HG03025 (cell line): ENCODE results near the gene OPRL1.

Experiments used
- ATAC-seq: cut with Tn5 transposase; IDR thresholded peaks from one replicate; pipeline ENCODE4 v1.9.1; 2021; ENCODE audit warnings: mild to moderate bottlenecking, moderate library complexity; ENCODE audit not compliant: unreplicated experiment, low FRiP score

Gene OPRL1

GRCh38 chr20:64041781-64042053, 38.2 kb upstream of the OPRL1 start:
- ATAC-seq = no peak

DNA sequence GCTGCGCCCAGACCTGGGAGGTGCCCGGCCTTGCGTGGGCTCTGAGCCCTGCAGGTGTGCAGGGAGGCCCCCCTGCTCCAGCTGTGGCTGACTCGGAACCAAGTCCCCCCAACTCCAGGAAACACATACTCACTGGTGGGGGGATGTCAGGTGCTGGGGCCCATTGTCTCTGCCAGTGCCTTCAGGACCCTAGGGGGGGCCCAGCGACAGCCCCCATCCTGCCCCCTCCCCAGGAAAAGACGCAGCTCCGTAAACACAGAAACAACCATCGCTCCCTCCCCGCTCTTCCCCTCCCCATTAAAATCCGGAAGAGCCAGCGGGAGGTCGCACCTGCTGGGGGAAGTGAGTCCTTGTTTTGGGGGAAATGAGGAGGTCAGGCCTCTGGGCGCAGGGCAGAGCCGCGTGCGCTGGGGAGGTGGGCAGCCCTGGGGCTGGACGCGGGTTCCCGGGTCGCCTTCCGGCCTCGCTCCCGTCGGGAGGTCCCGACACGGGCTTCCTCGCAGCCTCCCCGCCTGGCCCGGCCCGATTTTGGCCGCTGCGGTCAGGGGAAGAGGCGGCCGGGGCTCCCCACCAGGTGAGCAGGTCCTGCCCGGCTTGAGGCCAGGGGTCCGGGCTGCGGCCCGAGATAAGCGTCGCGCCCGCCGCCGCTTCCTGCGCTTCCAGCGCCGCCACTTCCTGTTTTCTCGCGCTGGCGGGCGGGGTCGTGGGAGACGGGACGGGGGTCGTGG, 37.7 kb upstream of the OPRL1 start:
- ATAC-seq = no peak

DNA sequence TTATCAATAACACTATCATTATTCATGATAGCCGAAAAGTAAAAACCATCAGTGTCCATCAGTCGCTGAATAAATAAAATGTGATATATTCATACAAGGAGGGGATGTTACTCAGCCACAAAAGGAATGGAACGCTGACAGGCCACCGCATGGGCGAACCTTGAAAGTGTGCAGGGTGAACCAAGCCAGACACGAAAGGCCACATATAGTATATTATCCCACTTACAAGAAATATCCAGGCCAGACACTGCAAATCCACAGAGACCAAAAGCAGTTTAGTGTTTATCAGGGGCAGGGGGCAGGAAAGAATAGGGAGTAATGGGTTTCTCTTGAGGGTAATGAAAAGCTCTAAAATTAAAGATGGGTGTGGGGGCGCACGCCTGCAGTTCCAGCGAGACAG, 36.1 kb upstream of the OPRL1 start:
- ATAC-seq = no peak

DNA sequence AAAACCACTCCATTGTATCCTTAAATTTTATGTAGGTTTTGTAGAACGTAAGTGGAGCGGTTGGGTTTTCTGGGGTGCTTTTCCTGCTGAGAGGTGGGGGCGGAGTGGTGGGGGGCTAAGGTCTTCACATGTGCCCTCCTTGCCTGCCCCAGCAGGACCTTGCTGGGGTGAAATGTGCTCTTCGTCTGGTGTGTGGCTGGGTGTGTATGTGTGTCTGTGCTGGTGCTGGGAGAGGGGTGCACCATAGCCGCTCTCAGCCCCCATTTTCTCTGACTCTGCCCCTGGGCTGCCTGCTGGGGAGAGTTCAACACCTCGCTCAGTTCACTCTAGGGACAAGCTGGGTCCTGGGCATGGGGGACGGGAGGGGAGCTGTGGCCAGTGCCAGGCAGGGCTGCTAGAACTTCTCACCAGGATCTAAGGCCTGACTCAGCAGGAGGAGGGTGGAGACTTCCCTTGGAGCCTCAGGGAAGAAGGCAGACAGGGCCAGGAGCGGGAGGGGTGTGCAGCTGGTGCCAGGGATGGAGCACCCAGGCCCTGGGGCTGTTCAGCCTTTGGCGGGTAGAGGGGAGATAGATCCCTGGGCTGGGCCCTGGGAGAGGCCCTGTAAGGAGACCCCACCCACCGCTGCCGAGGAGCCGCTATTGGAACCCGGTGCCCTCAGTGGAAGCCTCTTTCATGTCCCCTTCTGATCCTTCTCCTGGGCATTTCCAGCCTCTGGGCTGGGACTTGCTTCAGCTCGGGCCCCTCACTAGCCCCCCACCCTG, 35.2 kb upstream of the OPRL1 start:
- no peak for ATAC-seq

- ATAC-seq = no peak
Measured at GRCh38 chr20:64045346-64046011, 34.4 kb upstream of the OPRL1 start.

GRCh38 chr20:64047046-64047389, 32.9 kb upstream of the OPRL1 start:
- no peak for ATAC-seq

DNA sequence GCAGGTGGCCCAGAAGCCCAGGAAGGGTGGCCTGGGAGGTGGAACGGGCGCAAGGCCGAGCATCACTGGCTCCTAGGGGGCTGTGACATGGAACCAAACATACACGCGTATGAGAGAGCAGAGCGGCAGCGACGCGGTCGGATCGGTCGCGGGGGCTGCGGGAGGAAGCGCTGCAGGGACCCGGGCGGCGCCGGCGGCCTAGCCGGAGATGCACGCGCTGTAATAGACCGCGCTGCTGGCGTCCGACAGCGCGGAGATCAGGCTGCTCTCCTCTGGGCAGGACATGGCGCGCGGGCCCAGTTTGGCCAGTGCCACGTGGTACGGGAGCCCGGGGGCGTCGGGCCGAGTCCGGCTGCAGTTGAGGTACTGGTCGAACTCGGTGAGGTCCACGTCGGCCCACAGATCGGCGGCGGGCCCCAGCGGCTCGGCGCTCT, 31.9 kb upstream of the OPRL1 start:
- no peak for ATAC-seq

- ATAC-seq = no peak
Measured at GRCh38 chr20:64048402-64049044, 31.4 kb upstream of the OPRL1 start.

DNA sequence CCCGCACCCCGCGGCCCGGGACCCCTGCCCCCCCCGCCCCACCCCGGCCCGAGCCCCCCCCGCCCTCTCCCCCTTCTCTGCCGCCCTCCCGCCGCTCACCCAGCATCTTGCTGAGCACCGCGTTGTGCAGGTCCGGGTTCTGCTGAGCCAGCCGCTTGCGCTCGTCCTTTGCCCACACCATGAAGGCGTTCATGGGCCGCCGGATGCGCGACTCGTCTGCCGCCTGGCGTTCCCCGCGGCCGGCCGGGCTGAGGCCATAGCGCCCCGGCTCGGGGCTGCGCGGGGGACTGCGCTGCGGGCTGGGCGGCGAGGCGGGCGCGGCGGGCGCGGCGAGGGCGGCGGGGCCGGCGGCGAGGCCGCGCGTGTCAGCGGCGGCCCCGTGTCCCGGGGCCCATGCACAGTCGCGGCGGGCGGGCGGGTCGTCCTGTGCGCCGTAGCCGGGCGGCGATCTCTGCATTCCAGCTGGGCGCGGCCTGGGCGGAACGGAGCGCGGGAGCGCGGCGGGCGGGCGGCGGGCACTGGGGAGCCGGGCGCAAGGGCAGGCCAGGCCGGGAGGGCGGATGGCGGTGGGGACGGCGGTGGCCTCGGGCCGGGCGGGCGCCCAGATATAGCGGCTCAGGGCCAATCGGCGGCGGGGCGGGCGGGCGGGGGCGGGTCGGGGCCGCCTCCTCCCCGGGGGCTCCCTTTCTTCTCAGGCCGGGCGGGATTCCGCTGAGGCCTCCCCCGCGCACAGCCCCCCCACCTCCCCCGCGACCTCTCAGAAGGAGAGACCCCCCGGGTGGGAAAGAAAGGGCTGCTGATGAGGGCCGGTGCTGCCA, 30.6 kb upstream of the OPRL1 start, which contains the start of gene SOX18:
TSS of gene SOX18 (minus strand) at position 580 of the 818 bp plus-strand sequence. CDS start at position 457, 123 bp downstream.
- ATAC-seq = no peak

DNA sequence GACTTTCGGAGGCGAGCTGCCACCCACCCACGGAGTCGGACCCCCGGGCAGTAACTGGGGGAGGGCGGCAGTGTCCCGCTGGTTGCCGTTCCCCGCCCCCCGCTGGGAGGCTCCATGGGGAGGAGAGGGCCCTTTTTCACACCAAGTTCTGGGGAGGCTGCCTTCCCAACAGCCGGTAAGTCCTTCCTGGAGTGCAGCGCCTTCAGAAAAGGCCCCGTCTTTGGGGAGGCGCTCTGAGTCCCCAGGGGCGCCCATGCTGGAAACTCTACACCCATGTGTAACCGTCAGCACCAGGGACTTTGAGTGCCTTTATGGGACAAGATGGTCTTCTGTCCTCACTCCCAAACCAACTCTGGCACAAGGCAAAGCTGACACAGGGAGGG, 30.0 kb upstream of the OPRL1 start:
- no peak for ATAC-seq

- no peak for ATAC-seq
Measured at GRCh38 chr20:64050261-64051032, 29.4 kb upstream of the OPRL1 start.

DNA sequence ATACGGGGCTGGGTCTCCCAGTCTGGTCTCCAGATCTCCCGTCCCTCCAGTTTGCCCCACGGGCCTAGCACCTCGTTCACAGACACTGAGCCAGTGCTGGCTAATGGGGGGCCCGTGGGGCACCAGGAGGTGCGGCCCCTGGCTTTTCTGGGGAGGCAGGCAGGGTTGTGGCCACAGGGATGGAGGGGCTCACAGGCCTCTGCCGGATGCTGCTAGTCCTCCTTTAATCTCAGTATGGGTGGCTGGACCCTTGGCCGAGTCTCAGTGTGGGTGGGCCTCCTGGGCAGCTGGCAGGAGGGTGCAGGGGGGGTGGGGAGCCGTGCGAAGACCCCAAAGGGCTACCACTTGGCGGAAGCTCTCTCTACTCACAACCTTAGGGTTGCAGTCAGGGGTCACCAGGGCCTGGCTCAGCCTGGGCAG, 28.8 kb upstream of the OPRL1 start:
- ATAC-seq = no peak

DNA sequence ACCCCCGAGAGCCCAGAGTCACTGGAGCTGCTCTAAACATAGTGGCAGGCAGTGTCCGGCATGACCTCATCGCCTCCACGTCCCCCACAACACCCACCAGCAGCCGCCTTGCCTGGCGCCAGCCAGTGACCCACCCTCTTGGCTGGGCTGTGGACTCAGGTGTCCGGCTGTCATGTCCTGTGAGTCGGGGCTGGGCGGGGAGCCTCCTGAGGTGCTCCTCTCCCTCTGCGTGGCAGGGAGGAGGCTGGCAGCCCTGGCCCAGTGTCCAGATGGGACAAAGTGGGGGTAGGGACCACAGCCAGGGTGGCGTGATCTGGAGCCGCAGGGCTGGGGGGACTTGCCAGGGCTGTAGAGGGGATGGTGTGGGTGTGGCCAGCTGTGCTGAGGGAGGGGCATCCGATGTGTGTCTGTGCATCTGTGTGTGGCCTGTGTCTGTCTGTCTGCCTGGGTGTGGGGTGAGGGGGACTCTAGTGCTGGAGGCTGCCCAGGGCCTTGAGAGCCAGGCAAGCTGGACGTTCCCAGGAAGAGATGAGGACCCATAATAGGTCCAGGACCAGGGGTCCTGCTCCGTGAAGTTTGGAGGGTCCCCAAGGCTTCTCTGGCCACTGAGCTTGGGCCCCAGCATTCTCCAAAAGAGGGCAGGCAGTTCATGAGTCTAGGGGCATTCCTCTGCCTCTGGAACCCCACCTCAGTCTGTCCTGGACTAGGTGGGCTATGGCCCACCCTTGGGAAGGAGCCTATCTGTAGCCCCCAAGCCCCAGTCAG, 28.1 kb upstream of the OPRL1 start:
- no peak for ATAC-seq

DNA sequence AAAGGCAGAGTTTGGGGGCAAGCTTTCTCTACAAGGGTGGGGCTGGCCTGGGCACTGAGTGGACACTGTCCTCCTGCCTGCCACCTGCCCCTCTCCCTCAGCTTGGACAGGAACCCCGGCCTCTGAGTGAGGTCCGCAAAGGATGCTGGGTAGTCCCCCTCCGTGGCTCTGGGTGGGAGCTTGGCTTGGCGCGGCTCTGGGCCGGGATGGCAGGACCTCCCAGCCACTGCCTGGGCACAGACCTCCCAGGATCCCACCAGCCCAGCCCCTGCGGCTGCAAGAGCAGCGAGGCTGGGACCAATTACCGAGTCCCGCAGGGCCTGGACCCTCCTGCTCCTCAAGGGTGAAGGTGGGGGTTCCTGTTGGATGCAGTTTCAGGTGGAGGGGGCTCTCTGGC, 27.6 kb upstream of the OPRL1 start:
- ATAC-seq = no peak

DNA sequence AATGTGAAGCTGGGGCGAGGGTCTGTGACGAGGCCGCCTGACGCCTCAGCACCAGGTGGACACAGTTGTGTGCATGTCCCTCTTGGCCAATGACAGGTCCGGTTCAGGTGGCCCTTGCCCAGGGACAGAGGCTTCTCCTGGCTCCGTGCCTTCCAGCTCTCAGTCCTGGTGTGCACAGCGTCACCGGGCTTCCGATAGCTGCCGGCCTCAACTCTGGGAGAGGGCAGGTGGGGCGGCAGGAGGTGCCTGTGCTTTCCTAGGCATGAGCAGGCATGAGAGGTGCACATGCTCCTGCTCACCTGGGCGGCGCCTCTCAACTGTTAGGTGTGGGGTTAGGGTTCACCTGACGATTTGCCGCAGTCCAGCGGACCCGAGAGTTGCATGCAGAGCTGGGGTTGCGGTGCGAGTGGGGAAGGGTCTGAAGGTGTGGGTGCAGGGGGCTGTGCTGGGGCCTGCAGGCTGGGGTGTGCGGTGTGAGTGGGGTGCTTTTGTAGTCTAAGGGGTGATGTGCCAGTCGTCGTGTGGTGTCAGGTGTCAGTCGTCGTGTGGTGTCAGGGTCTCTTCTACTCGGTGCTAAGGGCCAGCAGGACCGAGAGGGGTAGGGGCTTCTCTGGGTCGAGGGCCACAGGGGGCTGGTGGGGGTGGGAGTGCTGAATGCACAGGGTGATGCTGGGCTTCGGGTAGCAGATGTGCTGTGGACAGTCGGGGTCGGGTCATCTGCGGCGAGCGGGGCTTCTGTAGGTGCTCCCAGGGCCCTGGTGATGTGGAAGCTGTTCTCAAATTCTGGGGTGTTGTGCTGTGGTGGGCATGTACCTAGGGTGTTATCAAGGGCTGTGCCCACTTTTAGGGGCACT, 26.7 kb upstream of the OPRL1 start:
- ATAC-seq = no peak

- ATAC-seq = no peak
Measured at GRCh38 chr20:64053841-64054661, 25.8 kb upstream of the OPRL1 start.

GRCh38 chr20:64055396-64055892, 24.4 kb upstream of the OPRL1 start:
- ATAC-seq = no peak
